ENCODE measurements around the gene AJM1.

DNA sequence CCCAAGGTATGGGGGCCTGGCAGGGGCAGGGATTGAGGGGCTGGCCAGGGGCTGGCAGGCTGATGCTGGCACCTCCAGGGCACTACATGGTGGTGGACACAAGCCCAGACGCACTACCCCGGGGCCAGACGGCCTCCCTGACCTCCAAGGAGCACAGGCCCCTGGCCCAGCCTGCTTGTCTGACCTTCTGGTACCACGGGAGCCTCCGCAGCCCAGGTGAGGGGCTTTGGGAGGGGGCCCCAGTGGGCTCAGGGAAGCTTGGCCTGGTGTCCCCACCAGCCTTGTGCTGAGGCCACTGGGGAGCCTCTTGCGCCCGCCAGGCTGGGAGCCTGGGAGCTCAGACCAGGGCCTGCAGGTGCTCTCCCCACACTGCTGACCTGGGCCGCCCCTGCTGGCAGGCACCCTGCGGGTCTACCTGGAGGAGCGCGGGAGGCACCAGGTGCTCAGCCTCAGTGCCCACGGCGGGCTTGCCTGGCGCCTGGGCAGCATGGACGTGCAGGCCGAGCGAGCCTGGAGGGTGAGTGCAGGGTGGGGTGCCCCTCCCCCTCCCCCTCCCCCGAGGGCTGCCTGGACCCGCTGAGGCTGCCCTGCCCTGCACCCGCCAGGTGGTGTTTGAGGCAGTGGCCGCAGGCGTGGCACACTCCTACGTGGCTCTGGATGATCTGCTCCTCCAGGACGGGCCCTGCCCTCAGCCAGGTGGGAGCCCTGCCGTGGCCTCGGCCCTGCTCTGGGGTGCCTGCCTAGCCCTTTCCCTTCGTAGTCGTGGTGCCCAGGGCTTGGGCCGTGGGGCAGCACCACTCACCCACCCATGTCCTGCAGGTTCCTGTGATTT is 15.5 kb downstream of the AJM1 start:
- TF ChIP-seq POLR2AphosphoS5 (IDR thresholded peaks at IDR 0.05; ENCODE audit: borderline replicate concordance, low read depth, low read length) (peak; percentile 22; the same call in 1 of the 2 replicates), EZH2 (IDR thresholded peaks at IDR 0.05) (no peak), FOXP2 (optimal IDR thresholded peaks at IDR 0.05; ENCODE audit: control extremely low read depth, extremely low read length, insufficient read depth) (no peak)

Data from SK-N-MC (cell line).